GM18867 (cell line): ENCODE data around the gene TBC1D22B.

ENCODE experiments used
- ATAC-seq: cut with Tn5 transposase; IDR thresholded peaks from one replicate; pipeline ENCODE4 v1.9.1; 2021; ENCODE audit warnings: mild to moderate bottlenecking, moderate library complexity; ENCODE audit not compliant: unreplicated experiment

Gene TBC1D22B, protein sequence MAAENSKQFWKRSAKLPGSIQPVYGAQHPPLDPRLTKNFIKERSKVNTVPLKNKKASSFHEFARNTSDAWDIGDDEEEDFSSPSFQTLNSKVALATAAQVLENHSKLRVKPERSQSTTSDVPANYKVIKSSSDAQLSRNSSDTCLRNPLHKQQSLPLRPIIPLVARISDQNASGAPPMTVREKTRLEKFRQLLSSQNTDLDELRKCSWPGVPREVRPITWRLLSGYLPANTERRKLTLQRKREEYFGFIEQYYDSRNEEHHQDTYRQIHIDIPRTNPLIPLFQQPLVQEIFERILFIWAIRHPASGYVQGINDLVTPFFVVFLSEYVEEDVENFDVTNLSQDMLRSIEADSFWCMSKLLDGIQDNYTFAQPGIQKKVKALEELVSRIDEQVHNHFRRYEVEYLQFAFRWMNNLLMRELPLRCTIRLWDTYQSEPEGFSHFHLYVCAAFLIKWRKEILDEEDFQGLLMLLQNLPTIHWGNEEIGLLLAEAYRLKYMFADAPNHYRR

DNA sequence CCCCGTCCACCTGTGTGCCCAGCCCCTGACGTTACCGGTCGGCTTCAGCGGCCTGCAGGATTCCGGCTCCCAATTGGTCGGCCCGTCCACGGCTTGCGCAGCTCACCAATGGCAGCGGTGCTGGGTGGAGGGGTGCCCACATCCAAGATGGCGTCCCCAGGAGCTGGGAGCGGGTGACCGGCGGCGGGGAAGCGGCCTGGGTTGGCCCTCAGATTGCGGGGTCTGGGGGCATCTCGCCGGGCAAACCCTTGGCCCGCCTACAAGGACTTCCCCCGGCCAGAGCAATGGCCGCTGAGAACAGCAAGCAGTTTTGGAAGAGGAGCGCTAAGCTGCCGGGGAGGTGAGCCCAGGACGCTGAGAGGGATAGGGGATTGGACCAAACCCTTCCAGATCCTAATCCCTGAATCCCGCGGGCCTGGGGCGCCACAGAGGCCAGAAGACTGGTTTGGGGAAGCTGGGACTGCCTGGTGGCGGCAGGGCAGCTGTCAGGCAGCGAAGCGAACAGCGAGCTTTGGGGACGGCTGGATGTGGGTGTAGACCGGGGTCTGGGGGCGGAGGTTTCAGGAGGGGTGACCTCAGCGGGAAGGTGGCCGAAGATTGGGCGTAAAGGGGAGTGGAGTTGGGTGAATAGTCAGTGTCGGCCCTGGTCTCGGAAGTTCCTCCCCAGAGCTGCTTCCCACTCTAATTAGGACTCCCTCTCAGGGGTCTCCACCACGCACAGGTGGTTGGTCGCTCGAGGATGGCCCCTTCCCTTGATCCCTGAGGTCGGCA is at the start of gene TBC1D22B, which contains the start of gene TMEM217:
TBC1D22B (plus strand) TSS at position 139 of the 771 bp plus-strand sequence; CDS start at position 285, 146 bp downstream.
TMEM217 (minus strand) TSS at position 511 of the 771 bp plus-strand sequence. CDS start 39,114 bp downstream, outside the sequence.
- peak; percentile 97 for ATAC-seq

DNA sequence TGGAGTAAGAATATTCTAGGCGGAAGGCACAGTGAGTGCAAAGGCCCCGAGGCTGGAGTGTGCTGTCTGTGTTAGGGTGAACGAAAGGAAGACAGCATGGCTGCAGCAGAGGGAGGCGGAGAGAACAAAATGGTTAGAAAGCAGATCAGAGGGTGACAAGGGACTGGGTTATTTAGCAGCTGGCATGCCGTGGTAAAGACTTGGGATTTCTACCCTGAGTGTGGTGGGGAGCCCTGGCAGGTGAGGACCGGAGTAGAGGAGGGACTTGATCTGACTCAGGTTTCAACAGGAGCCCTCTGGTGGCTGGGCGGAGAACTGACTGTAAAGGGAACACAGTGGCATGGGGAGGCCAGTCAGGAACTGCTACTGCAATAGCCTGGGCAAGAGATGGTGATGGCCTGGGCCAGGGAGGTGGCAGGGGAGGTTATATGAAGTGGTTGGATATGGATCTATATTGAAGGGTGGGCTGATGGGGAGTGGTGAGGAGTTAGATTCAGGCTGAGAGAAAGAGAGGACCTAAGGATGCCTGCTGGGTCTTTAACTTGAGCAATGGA is 49.6 kb upstream of the TBC1D22B start:
- peak; percentile 73 for ATAC-seq

DNA sequence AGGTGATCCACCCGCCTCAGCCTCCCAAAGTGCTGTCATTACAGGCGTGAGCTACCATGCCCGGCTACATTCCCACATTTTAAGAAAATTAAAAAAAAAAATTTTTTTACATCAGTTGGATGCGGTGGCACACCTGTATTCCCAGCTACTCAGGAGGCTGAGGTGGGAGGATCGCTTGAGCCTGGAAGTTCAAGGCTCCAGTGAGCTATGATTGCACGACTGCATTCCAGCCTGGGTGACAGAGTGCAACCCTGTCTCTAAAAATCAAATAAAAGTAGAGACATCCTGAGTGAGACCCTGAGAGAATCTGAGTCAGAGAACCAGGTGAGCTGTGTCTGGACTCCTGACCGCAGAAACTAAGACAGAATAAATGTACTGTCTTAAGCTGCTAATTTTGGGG is 48.8 kb upstream of the TBC1D22B start:
- ATAC-seq = no peak

DNA sequence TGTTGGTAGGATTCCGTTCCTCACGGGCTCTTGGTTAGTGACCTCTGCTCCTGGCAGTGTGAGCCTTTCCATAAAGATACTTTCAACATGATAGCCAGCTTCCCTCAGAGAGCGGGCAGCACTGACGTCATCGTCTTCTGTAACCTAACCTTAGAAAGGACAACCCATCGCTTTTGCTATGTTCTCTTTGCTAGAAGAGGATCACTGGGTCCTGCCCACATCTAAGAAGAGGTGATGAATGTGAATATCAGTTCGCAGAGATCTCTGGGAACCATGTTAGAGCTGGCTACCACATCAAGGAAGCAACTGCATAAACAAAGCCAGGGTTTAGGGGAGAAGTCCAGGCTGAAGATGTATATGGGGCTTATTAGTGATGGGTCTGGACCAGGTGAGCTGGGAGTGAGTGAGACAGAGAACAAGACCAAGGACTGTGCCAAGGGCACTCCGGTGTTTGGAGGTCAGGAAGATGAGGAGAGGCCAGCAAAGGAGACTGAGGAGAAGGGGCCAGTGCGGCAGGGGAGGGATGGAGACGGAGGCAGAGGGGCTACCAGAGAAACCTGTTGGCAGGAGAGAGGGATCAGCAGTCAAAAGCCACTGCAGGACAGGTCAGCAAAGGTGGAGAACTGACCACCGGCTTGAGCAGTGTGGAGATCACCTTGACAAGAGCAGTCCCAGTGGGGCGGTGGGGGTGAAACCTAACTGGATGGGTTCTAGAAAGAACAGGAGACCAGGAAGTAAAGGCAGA is 47.9 kb upstream of the TBC1D22B start:
- ATAC-seq = no peak

DNA sequence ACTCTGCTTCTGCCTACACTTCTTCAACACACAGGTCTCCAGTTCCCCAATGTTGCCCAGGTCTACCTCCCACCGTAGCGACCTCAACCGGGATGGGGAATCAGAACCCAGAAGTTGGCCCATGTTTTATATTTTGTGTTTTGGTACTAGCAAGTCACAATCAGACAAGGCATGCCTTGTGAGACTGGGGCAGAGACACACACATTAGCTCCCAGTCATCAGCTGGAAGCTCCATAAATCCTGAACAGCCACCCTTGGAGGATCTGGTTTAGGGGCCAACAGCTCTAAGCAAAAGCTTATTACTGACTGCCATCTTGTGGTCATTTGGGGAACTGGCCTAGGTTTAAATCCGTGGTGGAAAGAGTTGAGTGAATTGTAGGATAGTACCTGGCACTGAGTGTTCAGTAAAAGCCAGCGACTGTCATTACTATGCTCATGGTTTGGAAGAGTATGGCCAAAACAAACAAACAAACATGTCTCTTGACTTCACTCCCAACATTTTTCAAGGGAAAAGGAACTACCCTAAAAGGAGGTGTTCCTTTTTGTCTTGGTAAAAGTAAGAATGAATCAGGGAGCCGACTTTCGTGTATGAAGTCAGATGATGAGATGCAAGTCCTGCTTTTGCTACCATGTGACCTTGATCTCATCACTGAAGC is 47.1 kb upstream of the TBC1D22B start:
- peak; percentile 54 for ATAC-seq

DNA sequence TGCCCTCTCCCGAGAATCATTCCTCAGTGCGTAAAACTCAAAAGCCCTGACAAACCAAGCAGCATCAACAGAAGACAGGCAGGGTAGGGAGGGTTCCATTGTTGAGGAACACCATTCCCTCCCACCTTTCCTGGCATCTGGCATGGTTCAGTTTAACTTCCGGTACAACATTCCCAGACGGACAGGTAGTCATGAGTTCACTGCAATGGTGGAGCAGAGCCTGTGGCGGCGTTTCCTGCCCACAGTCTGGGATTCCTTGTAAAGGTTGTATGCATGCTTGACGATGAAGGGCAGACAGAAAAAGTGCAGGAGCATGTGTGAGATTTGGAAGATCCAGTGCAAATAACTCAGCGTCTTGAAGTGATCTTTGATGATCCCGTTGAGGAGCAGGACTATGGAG is 45.3 kb upstream of the TBC1D22B start:
- no peak for ATAC-seq

DNA sequence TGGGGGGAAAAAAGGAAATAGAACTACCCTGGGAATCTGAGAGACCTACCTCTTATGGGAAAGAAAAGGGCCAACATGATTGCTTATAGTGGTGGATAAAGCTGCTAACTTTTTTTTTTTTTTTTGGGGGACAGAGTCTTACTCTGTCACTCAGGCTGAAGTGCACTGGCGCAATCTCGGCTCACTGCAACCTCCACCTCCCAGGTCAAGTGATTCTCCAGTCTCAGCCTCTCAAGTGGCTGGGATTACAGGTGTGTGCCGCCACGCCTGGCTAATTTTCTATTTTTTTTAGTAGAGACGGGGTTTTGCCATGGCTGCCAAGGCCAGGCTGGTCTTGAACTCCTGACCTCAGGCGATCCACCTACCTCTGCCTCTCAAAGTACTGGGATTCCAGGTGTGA is 39.5 kb upstream of the TBC1D22B start:
- ATAC-seq = no peak

DNA sequence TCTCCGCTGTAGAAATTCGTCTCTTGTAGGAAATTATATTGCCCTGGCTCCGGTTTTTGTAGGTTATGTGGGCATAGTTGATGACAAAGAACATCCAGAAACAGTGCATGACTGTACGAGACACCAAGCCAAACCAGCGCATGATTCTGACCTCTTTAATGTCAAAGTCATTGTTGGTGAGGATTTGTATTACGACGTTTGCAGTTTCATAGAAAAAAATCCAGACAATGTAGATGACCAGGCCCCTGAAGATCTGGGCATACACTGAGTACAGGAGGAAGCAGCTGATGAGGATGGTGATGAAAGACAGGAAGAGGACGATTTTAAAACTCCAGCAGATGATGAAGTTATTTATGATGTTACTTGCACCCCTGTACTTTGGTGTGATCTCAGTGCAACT is 39.1 kb upstream of the TBC1D22B start:
- ATAC-seq = no peak

DNA sequence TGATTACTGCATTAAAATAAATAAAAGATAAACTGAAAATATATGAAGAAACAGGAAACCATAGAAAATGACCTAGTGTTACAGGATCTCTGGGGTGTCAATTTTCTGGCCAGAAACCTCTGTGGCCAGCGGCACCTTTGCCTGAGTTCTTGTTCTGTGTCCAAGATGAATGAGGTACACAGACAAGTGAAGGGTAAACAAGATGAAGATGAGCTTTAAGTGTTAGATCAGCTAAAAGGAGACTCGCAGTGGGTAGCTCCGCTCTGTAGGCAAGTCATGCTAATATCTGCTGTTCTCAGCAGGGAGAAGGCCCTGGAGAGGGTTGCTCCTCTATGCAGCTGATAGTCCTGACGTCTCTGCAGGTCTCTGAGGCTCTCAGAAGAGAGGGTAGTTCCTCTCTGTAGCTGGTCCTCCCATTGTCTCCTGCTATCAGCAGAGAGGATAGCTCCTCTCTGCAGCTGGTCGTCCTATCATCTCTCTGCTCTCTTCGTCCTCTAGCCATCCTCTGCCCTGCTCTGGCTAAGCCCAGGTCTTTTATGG is 35.9 kb upstream of the TBC1D22B start:
- no peak for ATAC-seq

DNA sequence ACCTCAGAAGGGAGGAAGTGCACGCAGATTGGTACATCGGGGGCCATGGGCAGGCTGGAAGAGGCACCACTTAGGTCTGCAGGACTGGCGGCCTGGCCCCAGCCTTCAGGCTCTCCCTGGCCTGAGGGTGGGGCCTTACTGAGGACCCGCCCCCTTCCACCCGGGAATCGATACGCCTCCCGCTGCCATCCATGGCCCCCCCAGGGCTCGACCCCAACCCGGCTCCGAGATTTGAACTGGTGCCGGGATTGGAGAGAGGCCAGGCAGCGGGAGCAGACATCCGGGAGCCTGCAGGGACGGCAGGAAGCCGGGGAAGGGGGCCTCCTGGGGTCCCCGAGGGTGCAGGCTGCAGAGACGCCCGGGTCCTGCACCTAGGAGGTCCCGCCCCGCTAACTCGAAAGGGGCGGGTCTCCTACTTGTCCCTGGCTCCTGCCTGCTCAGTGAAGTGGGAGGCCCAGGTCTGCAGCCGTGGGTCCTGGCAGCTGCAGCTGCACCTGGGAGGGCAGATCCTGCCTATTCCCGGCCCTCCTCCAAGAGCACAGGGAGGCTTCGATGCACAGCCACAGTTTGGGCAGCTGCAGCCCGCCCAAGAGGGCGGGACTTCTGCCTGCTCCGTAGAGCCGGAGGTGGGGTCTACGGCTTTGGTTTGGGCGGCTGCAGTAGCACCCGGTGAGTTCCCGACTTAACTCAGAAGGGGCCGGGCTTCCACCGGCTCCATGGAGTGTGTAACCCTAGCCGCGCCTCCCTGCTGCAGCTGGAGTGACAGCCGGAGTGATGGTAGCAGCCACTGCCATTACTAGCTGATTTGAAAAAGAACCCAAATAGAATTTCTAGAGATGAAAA is 35.2 kb upstream of the TBC1D22B start:
- peak; percentile 79 for ATAC-seq

DNA sequence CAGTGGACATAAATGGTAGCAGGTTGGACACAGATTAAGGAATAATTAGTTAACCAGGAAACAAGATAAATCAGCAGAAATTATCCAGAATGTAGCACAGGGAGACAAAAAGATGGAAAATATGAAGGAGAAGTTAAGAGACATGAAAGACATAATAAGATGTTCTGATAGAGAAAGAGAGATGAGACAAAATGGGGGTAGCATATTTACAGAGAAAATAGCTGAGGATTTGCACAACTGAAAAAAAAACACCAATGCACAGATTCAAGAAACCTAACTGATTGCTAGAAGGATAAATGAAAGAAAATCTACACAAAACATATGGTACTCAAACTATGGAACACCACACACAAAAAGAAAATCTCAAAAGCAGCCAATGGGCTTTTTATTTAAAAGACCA is 34.6 kb upstream of the TBC1D22B start:
- no peak for ATAC-seq

DNA sequence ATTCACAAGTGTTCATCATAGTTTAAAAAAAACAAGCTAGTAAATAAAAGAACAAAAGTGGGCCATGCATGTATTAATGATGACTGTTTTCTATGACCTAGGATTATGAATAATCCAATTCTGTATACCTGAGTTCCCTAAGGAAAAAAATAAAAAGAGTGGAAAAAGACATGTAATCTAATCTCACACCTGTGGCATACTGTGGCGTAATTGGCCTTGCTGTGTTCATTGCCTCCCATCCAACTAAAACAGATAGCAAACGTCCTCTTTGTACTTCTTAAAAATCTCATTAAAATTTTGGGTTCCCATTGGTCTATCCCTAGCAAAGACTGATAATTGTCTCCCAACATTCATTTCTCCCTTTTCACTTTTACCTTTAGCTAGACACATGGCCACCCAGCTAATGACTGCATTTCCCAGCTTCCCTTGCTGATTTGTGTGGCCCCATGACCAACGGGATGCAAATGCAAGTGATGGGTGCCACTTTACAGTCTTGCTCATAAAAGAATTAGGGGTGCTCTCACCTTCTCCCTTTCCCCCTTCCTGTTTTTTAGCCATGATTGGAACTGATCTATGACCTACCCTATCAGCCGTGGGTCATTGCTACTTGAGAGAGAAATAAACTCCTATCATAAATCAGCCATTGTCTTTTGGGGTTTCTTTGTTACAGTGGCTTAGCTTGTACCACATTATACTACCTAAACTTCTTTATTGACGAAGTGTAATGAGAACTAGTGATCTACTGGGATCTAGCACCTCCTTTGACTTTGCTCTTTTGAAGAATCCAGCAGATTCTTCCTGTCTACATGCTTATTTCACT is 32.0 kb upstream of the TBC1D22B start:
- ATAC-seq = no peak

DNA sequence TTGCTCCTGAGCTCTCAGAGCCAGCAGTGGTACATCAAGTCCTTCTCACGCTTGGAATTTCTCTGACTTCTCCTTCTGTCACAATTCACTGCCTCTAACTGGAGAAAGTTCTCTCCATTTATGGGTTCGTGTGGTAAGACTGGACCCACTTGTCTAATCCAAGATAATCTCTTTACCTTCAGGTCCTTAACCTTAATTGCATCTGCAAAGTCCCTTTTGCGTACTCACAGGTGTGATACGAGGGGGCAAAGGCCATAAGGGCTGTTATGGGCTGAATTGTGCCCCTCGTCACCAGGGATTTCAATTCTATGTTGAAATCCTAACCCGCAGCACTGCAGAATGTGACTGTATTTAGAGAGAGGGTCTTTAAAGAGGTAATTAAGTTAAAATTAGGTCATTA is 27.5 kb upstream of the TBC1D22B start:
- ATAC-seq = no peak

DNA sequence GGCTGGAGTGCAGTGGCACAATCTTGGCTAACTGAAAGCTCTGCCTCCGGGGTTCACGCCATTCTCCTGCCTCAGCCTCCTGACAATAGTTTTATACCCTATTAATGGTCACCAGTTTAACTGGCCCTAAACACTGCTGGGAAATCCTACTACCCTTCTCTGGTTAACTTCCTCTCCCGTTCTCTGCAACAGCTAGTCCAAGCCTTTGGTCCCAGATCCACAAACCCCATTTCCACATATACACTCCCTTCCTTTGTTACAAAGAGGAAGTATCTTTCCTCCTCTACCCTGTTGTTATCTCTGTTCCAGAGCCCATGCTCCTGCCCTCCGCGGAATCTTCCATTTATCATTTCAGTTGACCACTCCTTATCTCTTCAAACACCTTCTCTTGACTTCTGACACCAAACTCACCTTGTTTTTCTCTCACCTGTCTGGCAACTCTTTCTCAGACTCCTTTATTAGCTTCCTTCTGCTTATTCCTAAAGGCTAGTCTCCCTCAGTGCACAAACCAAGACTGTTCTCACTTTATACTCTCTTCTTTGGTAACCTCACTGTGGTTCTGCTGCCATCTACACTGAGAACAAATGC is 25.0 kb upstream of the TBC1D22B start:
- ATAC-seq = no peak

DNA sequence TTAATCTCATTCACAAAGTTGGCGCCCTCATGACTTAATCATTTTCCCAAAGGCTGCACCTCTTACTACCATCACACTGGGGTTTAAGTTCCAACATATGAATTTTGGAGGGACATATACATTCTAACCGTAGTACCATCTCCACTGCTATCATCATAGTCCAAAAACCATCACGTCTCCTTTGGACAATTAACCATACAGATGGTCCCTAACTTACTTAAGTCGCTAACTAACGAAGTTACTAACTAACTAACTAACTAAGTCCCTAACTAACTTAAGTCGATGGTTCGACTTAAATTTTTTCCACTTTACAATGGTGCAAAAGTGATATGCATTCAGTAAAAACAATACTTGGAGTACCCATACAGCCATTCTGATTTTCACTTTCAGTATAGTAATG is 24.0 kb upstream of the TBC1D22B start:
- no peak for ATAC-seq

DNA sequence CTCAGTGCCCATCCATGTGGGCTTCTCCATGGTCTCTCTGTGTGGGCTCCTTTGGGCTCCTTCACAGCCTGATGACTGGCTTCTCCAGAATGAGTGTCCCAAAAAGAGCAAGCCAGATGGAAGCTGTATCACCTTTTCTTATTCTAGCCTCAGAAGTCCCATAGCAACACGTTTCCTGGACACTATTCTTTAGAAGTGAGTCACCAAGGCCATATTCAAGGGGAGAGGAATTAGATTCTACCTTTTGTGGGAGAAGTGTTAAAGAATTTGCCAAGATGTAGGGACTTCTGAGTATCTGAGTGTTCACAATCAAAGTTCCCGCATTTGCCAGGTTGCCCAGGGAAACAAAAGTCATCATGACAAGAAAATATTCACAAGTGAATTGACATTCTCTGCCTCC is 20.7 kb upstream of the TBC1D22B start:
- ATAC-seq = no peak

DNA sequence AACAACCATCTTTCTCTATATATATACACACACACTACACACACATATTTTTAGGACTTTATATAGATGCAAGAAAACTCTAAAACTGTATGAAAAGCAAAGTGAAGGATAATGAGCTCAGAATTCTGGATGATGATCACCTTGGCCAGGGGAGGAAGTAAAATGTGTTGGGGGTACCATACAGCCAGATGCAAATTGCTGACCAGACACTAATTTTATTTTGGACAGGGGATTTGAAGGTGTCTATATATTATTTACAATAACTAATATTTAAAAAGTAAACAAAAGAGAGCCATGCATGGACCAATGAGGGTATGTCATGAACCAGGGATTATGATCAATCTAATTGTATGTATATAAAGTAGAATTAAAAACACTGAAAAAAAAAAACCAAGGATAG is 19.8 kb upstream of the TBC1D22B start:
- ATAC-seq = no peak

DNA sequence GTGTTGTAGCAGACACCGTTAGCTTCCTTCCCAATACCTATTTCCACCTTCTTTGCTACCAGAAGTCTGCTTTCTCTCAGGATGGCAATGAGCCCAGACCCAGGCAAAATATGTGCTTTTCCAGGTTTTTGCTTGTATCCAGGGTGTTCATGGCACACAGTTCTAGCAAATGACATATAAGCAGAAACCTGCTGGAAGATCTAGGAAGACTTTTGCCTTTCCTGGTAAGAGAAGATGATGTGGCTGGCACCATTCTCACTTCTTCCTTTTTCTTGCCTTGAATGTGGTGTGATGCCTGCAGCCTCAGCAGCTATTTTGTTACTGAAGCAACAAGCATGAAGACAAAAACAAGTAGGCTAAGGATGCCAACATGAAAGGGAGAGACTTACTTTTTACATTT is 19.2 kb upstream of the TBC1D22B start:
- no peak for ATAC-seq
